GM10248 (cell line): ENCODE data around the gene AMIGO2.
"Not testable (repeated sequence)": the region's sequence is repeated elsewhere in the genome, so short reads cannot be mapped to it uniquely, and the experiment has no call there.

Experiments
- CTCF ChIA-PET: fragments of 300-600 bp; sonication (Branson Sonifier 250); formaldehyde crosslinking; extraction: SDS; loops from one replicate; lab custom pipeline; 2021; ENCODE audit warnings: antibody characterized with exemption; lab: Yijun Ruan, JAX
- POLR2A ChIA-PET: fragments of 350-650 bp; sonication (Branson Sonifier 250); formaldehyde crosslinking; extraction: SDS; loops from one replicate; lab custom pipeline; 2020; ENCODE audit warnings: antibody characterized with exemption; lab: Yijun Ruan, JAX
- DNase-seq: peaks from one replicate; pipeline ENCODE4 v3.0.0; 2012; ENCODE audit errors: extremely low spot score
- CTCF ChIP-seq: IDR thresholded peaks from 2 replicates; pipeline ENCODE4 v1.5.1; 2012; ENCODE audit warnings: mild to moderate bottlenecking, low read depth; ENCODE audit errors: extremely low read depth, missing control alignments, control extremely low read depth

Gene AMIGO2

DNA sequence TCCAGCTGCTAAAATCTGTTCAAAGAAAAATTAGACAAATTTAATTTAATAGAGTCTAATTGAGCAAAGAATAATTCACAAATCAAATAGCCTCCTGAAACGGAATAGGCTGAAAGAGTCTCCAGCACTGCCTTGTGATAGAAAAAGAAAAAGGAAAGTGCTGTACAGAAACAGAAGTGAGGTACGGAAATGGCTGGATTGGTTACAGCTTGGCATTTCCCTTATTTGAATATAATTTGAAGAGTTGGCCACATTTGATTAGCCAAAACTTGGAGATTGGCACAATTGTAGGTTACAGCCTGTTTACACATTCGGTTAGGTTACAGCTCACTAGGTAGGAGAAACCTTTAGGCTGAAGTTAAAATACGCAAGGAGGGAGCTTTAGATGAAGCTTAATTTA lies 25.1 kb downstream of the AMIGO2 start:
- DNase-seq = no peak
- ChIA-PET POLR2A (no interaction called here), CTCF (interaction anchor here (0.6 to 1.0 kb wide), 2 partner anchors 17 to 349 kb away, joined by 3 read pairs; no protein-coding TSS in a partner anchor)
- no peak for TF ChIP-seq CTCF

DNA sequence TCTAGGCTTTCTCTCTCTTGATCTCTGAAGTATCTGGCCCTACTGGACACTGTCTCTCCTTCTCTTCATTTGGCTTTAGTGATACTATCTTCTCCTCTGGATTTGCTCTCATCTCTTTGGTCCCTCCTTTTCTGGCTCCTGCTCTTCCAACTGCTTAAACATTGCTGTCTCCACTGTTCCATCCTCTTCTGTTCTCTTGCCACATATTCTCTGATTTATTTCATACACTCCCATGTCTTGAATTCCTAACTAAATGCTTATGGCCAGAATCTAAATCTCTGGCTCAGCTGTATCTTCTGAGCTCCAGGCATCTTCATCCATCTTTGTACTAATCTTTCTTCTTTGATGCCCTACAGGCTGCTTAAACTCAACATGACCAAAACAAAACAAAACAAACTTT lies 25.8 kb downstream of the AMIGO2 start:
- no peak for DNase-seq
- ChIA-PET CTCF (interaction anchor here (1.3 to 1.7 kb wide), 3 partner anchors 17 to 928 kb away, joined by 3 to 7 read pairs (median 3); no protein-coding TSS in a partner anchor), POLR2A (no interaction called here)
- TF ChIP-seq CTCF = no peak

DNA sequence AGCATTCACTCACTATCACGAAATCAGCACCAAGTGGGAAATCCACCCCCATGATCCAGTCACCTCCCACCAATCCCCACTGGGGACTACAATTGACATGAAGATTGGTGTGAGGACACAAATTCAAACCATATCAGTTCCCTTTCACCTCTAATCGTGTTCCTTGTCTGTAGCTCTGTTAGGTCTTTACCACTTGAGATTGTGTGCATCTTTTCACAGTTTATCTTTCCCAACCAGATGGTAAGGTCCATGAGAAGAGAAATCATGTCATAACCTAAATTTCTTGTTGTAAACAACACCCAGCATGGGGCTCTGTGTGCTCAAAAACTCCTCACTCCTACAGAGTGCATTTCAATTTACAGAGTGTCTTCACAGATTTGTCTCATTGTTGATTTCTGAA lies 27.5 kb downstream of the AMIGO2 start:
- ChIA-PET CTCF (interaction anchor here (1.6 to 1.7 kb wide), 2 partner anchors 19 to 927 kb away, joined by 3 to 7 read pairs; no protein-coding TSS in a partner anchor), POLR2A (no interaction called here)
- no peak for TF ChIP-seq CTCF
- DNase-seq = no peak

GRCh38 chr12:47051291-47051690 lies 28.5 kb downstream of the AMIGO2 start:
- CTCF ChIA-PET, POLR2A ChIA-PET, DNase-seq: not testable (repeated sequence)

GRCh38 chr12:47048541-47048940 lies 31.2 kb downstream of the AMIGO2 start:
- CTCF ChIA-PET = interaction anchor here (1.9 kb wide), 1 partner anchor 16 kb away, joined by 5 read pairs; no protein-coding TSS in a partner anchor
- no peak for TF ChIP-seq CTCF
- no peak for DNase-seq
- POLR2A ChIA-PET = no interaction called here

DNA sequence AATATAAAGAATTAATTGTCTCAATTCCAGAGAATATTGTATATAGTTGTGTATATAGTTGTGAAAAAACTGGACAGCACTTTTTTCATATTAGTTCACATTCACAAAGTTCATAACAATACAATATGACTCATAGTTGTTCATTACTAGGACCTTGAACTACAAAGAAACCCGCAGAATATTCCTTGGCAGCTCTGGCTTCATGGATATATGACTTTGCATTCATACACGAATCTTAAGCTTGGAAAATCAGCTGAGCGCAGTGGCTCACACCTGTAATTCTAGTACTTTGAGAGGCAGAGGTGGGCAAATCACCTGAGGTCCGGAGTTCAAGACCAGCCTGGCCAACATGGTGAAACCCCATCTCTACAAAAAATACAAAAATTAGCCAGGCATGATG lies 38.4 kb downstream of the AMIGO2 start:
- ChIA-PET POLR2A (no interaction called here), CTCF (interaction anchor here (1.3 kb wide), 1 partner anchor 8 kb away, joined by 4 read pairs; no protein-coding TSS in a partner anchor)
- no peak for TF ChIP-seq CTCF
- no peak for DNase-seq

DNA sequence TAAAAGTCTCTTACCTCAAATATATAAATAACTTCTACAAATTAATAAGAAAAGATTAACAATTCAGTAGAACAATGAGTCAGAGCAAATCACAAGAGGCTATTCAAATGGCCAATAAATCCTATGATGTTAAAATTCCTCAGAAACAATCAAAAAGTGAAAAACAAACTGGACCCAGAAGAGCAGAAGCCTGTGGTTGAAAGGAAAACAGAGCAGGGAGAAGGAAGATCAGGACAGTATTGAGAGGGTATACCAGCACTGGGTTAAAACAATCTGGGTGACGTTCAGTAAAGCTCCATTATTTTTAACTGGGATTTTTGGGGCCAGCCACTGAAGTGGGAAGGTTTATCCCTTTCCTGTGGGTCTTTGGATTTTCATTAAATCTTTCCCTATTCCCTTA lies 40.0 kb downstream of the AMIGO2 start:
- TF ChIP-seq CTCF = no peak
- POLR2A ChIA-PET = no interaction called here
- DNase-seq = no peak
- CTCF ChIA-PET = interaction anchor here (0.8 to 1.5 kb wide), 2 partner anchors 30 to 915 kb away, joined by 3 read pairs; no protein-coding TSS in a partner anchor
